ENCODE data around the gene FBXO34.

DNA sequence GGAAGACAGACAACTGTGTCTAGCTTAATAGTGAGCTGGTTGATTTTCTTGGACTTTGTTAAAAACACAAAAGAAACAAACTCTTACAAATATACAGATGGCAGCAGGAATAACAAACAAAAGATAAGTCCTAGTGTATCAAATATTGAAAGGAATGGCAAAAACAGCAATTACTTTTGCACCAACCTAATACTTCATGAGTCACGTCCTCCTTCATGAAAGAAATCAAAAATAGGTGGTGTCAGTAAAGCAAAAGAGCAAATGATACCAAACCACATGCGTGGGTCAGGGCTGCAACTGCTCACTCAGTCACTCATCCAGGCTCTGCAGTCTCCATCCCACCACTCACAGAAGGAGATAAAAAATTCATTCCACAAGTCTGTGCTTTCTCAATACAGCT is 128.6 kb downstream of the FBXO34 start:
- TF ChIP-seq, protein P1, sequence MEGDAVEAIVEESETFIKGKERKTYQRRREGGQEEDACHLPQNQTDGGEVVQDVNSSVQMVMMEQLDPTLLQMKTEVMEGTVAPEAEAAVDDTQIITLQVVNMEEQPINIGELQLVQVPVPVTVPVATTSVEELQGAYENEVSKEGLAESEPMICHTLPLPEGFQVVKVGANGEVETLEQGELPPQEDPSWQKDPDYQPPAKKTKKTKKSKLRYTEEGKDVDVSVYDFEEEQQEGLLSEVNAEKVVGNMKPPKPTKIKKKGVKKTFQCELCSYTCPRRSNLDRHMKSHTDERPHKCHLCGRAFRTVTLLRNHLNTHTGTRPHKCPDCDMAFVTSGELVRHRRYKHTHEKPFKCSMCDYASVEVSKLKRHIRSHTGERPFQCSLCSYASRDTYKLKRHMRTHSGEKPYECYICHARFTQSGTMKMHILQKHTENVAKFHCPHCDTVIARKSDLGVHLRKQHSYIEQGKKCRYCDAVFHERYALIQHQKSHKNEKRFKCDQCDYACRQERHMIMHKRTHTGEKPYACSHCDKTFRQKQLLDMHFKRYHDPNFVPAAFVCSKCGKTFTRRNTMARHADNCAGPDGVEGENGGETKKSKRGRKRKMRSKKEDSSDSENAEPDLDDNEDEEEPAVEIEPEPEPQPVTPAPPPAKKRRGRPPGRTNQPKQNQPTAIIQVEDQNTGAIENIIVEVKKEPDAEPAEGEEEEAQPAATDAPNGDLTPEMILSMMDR (IDR thresholded peaks at IDR 0.05) = no peak
- TF ChIP-seq POLR2A (IDR thresholded peaks at IDR 0.05) = no peak

All from thyroid gland (tissue), 4 donors.